ENCODE measurements around the gene FAM107A.

Gene FAM107A

DNA sequence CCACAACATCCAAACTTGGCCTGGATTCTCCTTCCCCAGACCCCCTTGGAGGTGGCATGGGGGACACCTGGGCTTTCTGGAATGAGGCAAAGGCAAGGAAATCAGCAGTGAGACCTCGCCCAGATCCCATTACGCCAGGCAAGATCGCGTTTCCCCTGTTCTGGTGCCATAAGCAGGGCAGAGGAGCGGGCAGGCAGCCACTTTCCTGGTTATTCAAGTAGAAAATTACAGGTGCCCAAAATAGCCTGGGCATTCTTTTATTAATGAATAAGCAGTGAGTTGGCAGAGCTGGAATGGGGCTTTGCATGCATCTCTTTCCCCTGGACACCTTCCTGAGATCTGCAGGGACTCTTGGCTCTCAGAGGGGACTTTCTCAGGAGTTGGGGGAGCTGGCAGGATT is 31.5 kb upstream of the FAM107A start:
- Histone ChIP-seq H3K79me2 (no peaks in the 10 kb centered on the region), H3K27ac (no peak overlapping the region), H3K4me3 (ENCODE audit: low read depth, low read length) (no peak overlapping the region), H3K4me1 (peaks cover 19% of the 10 kb centered on the region), H3K9ac (no peak overlapping the region), H3K36me3 (ENCODE audit: control insufficient read depth, insufficient read depth, low read length) (no peaks in the 10 kb centered on the region), H3K27me3 (ENCODE audit: control insufficient read depth, insufficient read depth, low read length) (no peaks in the 10 kb centered on the region), H3K4me2 (ENCODE audit: low read length) (peak overlapping the region; percentile 31), H3K9me3 (ENCODE audit: control insufficient read depth, low read length) (no peaks in the 10 kb centered on the region), H2AFZ (no peak overlapping the region)
- TF ChIP-seq, protein P1, sequence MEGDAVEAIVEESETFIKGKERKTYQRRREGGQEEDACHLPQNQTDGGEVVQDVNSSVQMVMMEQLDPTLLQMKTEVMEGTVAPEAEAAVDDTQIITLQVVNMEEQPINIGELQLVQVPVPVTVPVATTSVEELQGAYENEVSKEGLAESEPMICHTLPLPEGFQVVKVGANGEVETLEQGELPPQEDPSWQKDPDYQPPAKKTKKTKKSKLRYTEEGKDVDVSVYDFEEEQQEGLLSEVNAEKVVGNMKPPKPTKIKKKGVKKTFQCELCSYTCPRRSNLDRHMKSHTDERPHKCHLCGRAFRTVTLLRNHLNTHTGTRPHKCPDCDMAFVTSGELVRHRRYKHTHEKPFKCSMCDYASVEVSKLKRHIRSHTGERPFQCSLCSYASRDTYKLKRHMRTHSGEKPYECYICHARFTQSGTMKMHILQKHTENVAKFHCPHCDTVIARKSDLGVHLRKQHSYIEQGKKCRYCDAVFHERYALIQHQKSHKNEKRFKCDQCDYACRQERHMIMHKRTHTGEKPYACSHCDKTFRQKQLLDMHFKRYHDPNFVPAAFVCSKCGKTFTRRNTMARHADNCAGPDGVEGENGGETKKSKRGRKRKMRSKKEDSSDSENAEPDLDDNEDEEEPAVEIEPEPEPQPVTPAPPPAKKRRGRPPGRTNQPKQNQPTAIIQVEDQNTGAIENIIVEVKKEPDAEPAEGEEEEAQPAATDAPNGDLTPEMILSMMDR (IDR thresholded peaks at IDR 0.05), result no peak

DNA sequence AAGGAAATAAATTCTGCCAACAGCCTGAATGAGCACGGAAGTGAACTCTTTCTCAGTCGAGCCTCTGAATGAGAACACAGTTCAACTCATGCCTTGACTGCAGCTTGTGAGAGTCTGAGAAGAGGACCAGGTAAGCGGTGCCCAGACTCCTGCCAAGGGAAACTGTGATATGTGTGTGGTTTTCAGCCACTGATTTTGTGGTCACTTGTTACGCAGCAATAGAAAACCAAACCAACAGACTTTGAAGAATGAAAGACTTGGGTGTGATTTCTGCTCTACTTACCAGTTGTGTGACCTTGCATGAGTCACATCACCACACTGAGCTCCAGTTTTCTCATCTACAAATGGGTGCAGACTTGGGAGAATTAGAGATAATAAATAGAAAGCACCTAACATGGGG is 30.6 kb upstream of the FAM107A start:
- H3K4me3 ChIP-seq (ENCODE audit: low read depth, low read length), result no peak overlapping the region
- H3K79me2 ChIP-seq, result no peaks in the 10 kb centered on the region
- H3K9me3 ChIP-seq (ENCODE audit: control insufficient read depth, low read length), result no peaks in the 10 kb centered on the region
- H3K4me2 ChIP-seq (ENCODE audit: low read length), result no peak overlapping the region
- H3K36me3 ChIP-seq (ENCODE audit: control insufficient read depth, insufficient read depth, low read length), result no peaks in the 10 kb centered on the region
- H3K4me1 ChIP-seq, result peaks cover 15% of the 10 kb centered on the region
- H3K27me3 ChIP-seq (ENCODE audit: control insufficient read depth, insufficient read depth, low read length), result no peaks in the 10 kb centered on the region
- no peak overlapping the region for H3K9ac ChIP-seq
- TF ChIP-seq, protein P1 (IDR thresholded peaks at IDR 0.05), result no peak
- H3K27ac ChIP-seq, result no peak overlapping the region
- H2AFZ ChIP-seq, result no peak overlapping the region

DNA sequence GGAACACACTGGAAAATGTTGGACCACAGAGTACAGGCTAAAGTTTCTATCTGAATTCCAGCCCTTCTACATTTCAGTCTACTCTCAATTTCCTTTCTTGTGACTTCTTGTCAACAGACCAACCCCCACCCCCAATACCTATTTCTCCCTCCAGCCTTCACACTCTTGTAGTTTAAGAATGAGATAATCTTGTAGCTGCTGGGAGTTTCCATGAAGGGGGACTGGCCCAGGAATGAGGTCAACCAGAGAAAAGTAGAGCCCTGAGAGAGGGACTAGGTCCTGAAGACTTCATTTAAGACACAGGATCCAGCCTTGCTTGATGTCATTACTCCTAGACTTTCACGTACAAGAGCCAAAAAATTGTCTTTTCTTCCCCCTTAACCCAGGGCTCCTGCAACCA is 29.5 kb upstream of the FAM107A start:
- Histone ChIP-seq H2AFZ (no peak overlapping the region), H3K27me3 (ENCODE audit: control insufficient read depth, insufficient read depth, low read length) (no peaks in the 10 kb centered on the region), H3K9me3 (ENCODE audit: control insufficient read depth, low read length) (no peaks in the 10 kb centered on the region), H3K4me3 (ENCODE audit: low read depth, low read length) (no peak overlapping the region), H3K4me1 (peaks cover 14% of the 10 kb centered on the region), H3K4me2 (ENCODE audit: low read length) (no peak overlapping the region), H3K79me2 (no peaks in the 10 kb centered on the region), H3K36me3 (ENCODE audit: control insufficient read depth, insufficient read depth, low read length) (no peaks in the 10 kb centered on the region), H3K9ac (no peak overlapping the region), H3K27ac (no peak overlapping the region)
- TF ChIP-seq, protein P1 (IDR thresholded peaks at IDR 0.05), result no peak

DNA sequence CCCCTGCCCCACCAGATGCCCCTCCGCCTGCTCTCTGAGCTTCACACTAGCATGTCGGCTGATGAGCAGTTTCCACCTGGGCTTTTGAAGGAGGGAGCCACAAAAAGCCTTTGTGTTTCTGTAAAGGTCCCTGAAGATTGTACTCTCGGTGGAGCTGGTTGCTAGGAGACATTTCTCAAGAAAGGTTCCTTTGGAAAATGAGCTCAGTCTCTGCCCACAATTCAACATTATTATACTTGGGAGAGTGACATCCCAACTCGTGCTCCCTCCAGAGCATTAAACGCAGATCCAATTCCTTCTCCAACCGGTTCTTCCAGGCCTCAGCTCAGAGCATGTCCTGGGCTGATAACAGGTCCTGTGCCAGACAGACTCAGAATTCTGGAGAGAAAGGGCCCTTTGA is 26.8 kb upstream of the FAM107A start:
- no peak overlapping the region for H3K4me3 ChIP-seq (ENCODE audit: low read depth, low read length)
- H3K27ac ChIP-seq, result no peak overlapping the region
- no peak overlapping the region for H3K4me2 ChIP-seq (ENCODE audit: low read length)

DNA sequence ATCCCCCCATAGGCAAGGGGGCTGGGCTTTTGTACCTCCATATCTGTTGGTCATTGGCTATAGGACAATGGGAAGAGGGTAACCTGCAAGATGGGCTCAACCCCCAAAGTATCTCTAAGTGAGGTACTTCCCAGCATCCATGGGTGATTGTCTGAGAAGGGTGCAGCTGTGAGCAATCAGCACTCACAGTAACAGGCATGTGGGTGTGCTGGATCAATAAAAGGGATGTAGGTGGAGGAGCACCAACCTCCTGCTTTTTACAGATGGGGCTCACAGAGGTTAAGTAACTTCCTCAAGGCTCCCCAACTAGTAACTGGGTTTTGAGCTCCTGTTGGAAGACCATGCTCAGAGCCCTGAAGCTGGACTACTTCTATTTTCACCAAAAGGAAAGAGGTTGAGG is 26.4 kb upstream of the FAM107A start:
- Histone ChIP-seq H3K36me3 (ENCODE audit: control insufficient read depth, insufficient read depth, low read length) (no peaks in the 10 kb centered on the region), H3K4me2 (ENCODE audit: low read length) (no peak overlapping the region), H3K27ac (no peak overlapping the region), H3K9me3 (ENCODE audit: control insufficient read depth, low read length) (no peaks in the 10 kb centered on the region), H2AFZ (no peak overlapping the region), H3K4me3 (ENCODE audit: low read depth, low read length) (no peak overlapping the region), H3K27me3 (ENCODE audit: control insufficient read depth, insufficient read depth, low read length) (no peaks in the 10 kb centered on the region), H3K9ac (no peak overlapping the region), H3K4me1 (peaks cover 2% of the 10 kb centered on the region), H3K79me2 (no peaks in the 10 kb centered on the region)
- TF ChIP-seq, protein P1 (IDR thresholded peaks at IDR 0.05), result no peak

More for the DNA sequence above, 26.8 kb upstream of the FAM107A start:
- Histone ChIP-seq H3K36me3 (ENCODE audit: control insufficient read depth, insufficient read depth, low read length) (no peaks in the 10 kb centered on the region), H3K79me2 (no peaks in the 10 kb centered on the region), H3K9ac (no peak overlapping the region), H2AFZ (no peak overlapping the region), H3K27me3 (ENCODE audit: control insufficient read depth, insufficient read depth, low read length) (no peaks in the 10 kb centered on the region), H3K4me1 (peaks cover 6% of the 10 kb centered on the region), H3K9me3 (ENCODE audit: control insufficient read depth, low read length) (no peaks in the 10 kb centered on the region)
- TF ChIP-seq, protein P1 (IDR thresholded peaks at IDR 0.05), result no peak

All from parathyroid adenoma (tissue), 2 donors.